ENCODE results near the gene TECTB.

TECTB gene

DNA sequence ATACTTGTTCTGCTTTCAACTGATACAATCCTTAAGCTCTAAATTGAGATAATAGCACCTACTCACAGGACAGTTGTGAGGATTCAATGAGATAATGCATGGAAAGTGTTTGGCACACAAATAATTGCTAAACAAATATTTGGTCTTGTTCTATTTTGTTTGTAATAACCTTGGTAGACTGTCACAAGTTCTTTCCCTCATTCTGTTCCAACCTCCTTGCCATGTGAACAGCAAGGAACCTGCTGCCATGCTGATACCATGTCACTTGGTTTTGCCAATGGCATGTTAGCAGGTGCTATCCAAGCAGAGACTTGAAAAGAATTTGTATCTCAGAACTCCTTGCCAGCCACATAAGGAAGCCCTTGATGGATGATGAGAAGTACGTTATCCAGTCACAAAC is 24.8 kb upstream of the TECTB start:
- DNase-seq (ENCODE audit: low read depth), result no peak
- TF ChIP-seq CTCF (IDR thresholded peaks at IDR 0.05; ENCODE audit: low read length, missing control alignments), result no peak
- H3K4me3 ChIP-seq (replicated peaks; ENCODE audit: low read depth, low read length), result no peak overlapping the region

DNA sequence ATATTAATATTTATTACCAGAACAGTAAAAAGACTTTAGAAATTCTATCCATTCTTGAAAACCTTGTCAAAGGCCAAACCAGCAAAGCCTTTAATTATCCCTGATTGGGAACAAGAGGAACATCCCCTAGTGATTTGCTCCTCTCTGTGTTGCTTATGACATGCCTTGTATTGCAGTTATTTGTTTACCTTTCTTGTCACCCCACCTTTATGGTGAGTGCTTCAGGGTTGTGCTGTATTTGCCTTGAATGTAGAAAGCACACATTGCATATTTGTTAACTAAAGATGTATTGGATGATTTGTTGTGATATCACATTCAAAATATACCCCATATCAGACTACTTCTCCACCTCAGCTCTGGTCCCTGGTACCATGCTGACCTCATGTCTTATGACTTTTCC is 23.5 kb upstream of the TECTB start:
- no peak for DNase-seq (ENCODE audit: low read depth)
- no peak for TF ChIP-seq CTCF (IDR thresholded peaks at IDR 0.05; ENCODE audit: low read length, missing control alignments)
- no peak overlapping the region for H3K4me3 ChIP-seq (replicated peaks; ENCODE audit: low read depth, low read length)

DNA sequence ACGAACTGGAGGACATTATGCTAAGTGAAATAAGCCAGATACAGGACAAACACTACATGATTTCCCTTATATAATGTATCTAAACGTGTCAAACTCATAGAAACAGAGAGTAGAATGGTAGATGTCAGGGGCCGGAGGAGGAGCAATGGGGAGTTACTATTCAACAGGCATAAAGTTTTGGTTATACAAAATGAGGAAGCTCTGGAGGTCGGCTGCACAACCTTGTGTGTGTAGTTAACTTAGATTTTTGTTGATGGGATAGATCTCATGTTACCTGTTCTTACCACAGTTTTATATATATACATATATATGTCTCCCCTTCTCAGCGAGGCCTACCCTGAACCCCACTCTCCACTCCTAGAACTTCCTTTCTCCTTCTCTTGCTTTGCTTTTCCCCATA is 22.4 kb upstream of the TECTB start:
- H3K4me3 ChIP-seq (replicated peaks; ENCODE audit: low read depth, low read length), result no peak overlapping the region
- DNase-seq (ENCODE audit: low read depth), result no peak
- TF ChIP-seq CTCF (IDR thresholded peaks at IDR 0.05; ENCODE audit: low read length, missing control alignments), result no peak

DNA sequence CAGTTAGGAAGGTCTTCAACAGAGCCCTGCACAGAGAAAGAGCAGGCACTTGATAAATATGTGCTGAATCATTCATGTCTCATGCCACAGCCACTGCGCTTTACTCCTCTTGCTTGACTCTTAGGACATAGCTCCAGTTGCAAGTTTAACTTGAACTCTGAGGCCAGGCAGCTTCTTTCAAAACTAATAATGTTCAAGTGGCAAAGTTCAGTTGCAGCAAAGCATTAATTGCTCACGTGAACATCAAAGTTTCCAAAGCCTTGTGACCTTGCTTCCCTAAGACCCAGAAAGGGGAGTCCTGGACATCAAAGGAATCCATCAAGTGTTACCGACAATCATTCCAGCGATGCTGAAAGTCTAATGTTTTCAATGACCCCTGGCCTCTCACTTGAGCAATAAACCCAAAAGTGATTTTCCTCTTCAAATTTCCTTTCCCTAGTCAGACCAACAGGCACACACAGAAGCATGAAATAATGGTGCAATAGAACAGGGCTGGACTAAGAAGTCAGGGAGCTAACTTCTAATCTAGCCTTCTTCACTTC is 21.8 kb upstream of the TECTB start:
- H3K4me3 ChIP-seq (replicated peaks; ENCODE audit: low read depth, low read length), result no peak overlapping the region
- no peak for TF ChIP-seq CTCF (IDR thresholded peaks at IDR 0.05; ENCODE audit: low read length, missing control alignments)
- peak; percentile 2 for DNase-seq (ENCODE audit: low read depth)

- TF ChIP-seq CTCF (IDR thresholded peaks at IDR 0.05; ENCODE audit: low read length, missing control alignments), result no peak
- no peak overlapping the region for H3K4me3 ChIP-seq (replicated peaks; ENCODE audit: low read depth, low read length)
- no peak for DNase-seq (ENCODE audit: low read depth)
Observed at GRCh38 chr10:112262546-112262945, 20.7 kb upstream of the TECTB start.

DNA sequence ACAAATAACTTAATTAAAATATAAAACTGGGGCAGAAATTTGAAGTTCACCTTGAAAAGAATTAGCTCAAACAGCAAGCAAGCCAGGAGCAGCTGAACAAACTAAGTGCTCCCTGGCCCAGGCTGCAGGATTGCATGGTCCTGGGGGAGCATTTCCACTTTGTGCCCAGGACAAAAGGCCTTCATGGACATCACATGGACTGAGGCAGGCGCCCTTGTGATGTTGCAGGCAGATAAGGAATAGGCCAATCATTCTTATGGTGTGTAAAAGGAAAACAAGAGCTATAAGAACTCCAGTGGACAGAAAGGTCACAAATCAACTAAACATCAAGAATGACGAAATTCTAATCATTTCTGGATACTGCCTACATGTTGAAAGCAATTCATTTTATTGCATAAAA is 17.5 kb upstream of the TECTB start:
- TF ChIP-seq CTCF (IDR thresholded peaks at IDR 0.05; ENCODE audit: low read length, missing control alignments), result no peak
- DNase-seq (ENCODE audit: low read depth), result no peak
- H3K4me3 ChIP-seq (replicated peaks; ENCODE audit: low read depth, low read length), result no peak overlapping the region

DNA sequence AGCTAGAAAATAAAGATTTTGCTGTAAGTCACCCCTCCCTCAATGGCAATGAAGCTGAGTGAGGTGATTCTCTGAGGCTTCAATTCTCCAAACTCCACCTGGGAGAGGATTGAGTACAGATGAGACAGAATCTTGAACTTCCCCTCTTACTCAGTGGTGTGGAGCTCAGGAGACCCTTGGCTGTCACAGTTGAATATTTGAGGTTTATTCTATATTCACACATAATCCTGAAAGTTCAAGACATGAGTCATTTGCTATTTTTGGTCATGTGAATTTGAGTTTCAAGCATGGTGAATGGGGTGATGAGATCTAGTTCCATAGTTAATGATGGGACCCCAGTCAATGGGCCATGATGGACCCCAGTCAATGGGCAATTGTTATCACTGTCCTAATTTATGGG is 13.9 kb upstream of the TECTB start:
- no peak for DNase-seq (ENCODE audit: low read depth)
- H3K4me3 ChIP-seq (replicated peaks; ENCODE audit: low read depth, low read length), result no peak overlapping the region
- TF ChIP-seq CTCF (IDR thresholded peaks at IDR 0.05; ENCODE audit: low read length, missing control alignments), result no peak

Measured in fibroblast of pulmonary artery (primary cell).